ENCODE results near the gene PLP2. TPM values are rescaled to one million over a fixed set of nuclear protein-coding genes. Genes with fewer than 3 reads are reported as not detected.

Gene PLP2
- polyA plus RNA-seq, 1 donor (not counting 4 experiments of a cell fraction or from before 2014, with no cell fraction given), result 358 TPM

- dilution Hi-C loops (cut with MboI; ENCODE audit: extremely low pct_ligation_motif_present, low sequenced_read_pairs), result no loop called here
- no peak overlapping the region for H3K9ac ChIP-seq (ENCODE audit: control insufficient read depth, extremely low read depth, insufficient read depth, low read length)
- no peak overlapping the region for H3K4me3 ChIP-seq (ENCODE audit: control insufficient read depth in 2 of 3, extremely low read depth in 1 of 3, insufficient read depth in 2 of 3, low read depth in 1 of 3, low read length in 3 of 3)
- H3K27ac ChIP-seq (ENCODE audit: control insufficient read depth, insufficient read depth, low read length), result no peak overlapping the region
- TF ChIP-seq CTCF (optimal IDR thresholded peaks at IDR 0.05 in 1 of 3, IDR thresholded peaks at IDR 0.05 in 1 of 3, conservative IDR thresholded peaks at IDR 0.05 in 1 of 3; ENCODE audit: extremely low read depth in 1 of 3, insufficient read depth in 2 of 3, low read length in 3 of 3) (no peak), EZH2 (IDR thresholded peaks at IDR 0.05; ENCODE audit: low read length) (no peak)
- no peaks in the 10 kb centered on the region for H3K79me2 ChIP-seq (ENCODE audit: control insufficient read depth, insufficient read depth, low read length)
- H3K9me1 ChIP-seq (ENCODE audit: control insufficient read depth, extremely low read depth, insufficient read depth, low read length), result no peaks in the 10 kb centered on the region
- DNase-seq (ENCODE audit: low read depth, low spot score) (no peak), FAIRE-seq (no peak)
- H4K20me1 ChIP-seq (ENCODE audit: control insufficient read depth, extremely low read depth, insufficient read depth, low read length), result no peaks in the 10 kb centered on the region
- no peak overlapping the region for H2AFZ ChIP-seq (ENCODE audit: control insufficient read depth, low read length)
- H3K27me3 ChIP-seq (ENCODE audit: control insufficient read depth, extremely low read depth, insufficient read depth, low read length), result peaks cover 2% of the 10 kb centered on the region
- no peak overlapping the region for H3K4me2 ChIP-seq (ENCODE audit: control insufficient read depth, extremely low read depth, insufficient read depth, low read depth, low read length)
- H3K9me3 ChIP-seq (ENCODE audit: control insufficient read depth, low read depth, low read length), result no peaks in the 10 kb centered on the region
- peaks cover 4% of the 10 kb centered on the region for H3K4me1 ChIP-seq (ENCODE audit: control insufficient read depth, extremely low read depth, insufficient read depth, low read length)
- no peaks in the 10 kb centered on the region for H3K36me3 ChIP-seq (ENCODE audit: control insufficient read depth in 2 of 2, extremely low read depth in 1 of 2, insufficient read depth in 2 of 2, low read length in 2 of 2)
These were observed 31.8 kb downstream of the PLP2 start for GRCh38 chrX:49203536-49203935.

- no peak overlapping the region for H3K4me2 ChIP-seq (ENCODE audit: control insufficient read depth, extremely low read depth, insufficient read depth, low read depth, low read length)
- no peaks in the 10 kb centered on the region for H3K9me1 ChIP-seq (ENCODE audit: control insufficient read depth, extremely low read depth, insufficient read depth, low read length)
- no peak for TF ChIP-seq CTCF (optimal IDR thresholded peaks at IDR 0.05 in 1 of 3, IDR thresholded peaks at IDR 0.05 in 1 of 3, conservative IDR thresholded peaks at IDR 0.05 in 1 of 3; ENCODE audit: extremely low read depth in 1 of 3, insufficient read depth in 2 of 3, low read length in 3 of 3)
- TF ChIP-seq EZH2 (IDR thresholded peaks at IDR 0.05; ENCODE audit: low read length), result no peak
These were observed 32.3 kb downstream of the PLP2 start for GRCh38 chrX:49204017-49204416.

More at GRCh38 chrX:49204017-49204416, 32.3 kb downstream of the PLP2 start:
- FAIRE-seq, result no peak
- Histone ChIP-seq H2AFZ (ENCODE audit: control insufficient read depth, low read length) (no peak overlapping the region), H3K79me2 (ENCODE audit: control insufficient read depth, insufficient read depth, low read length) (no peaks in the 10 kb centered on the region), H3K9ac (ENCODE audit: control insufficient read depth, extremely low read depth, insufficient read depth, low read length) (no peak overlapping the region), H3K4me1 (ENCODE audit: control insufficient read depth, extremely low read depth, insufficient read depth, low read length) (peaks cover 4% of the 10 kb centered on the region), H4K20me1 (ENCODE audit: control insufficient read depth, extremely low read depth, insufficient read depth, low read length) (no peaks in the 10 kb centered on the region), H3K4me3 (ENCODE audit: control insufficient read depth in 2 of 3, extremely low read depth in 1 of 3, insufficient read depth in 2 of 3, low read depth in 1 of 3, low read length in 3 of 3) (no peak overlapping the region), H3K27ac (ENCODE audit: control insufficient read depth, insufficient read depth, low read length) (no peak overlapping the region), H3K36me3 (ENCODE audit: control insufficient read depth in 2 of 2, extremely low read depth in 1 of 2, insufficient read depth in 2 of 2, low read length in 2 of 2) (no peaks in the 10 kb centered on the region), H3K9me3 (ENCODE audit: control insufficient read depth, low read depth, low read length) (no peaks in the 10 kb centered on the region), H3K27me3 (ENCODE audit: control insufficient read depth, extremely low read depth, insufficient read depth, low read length) (no peaks in the 10 kb centered on the region)
- dilution Hi-C loops (cut with MboI; ENCODE audit: extremely low pct_ligation_motif_present, low sequenced_read_pairs), result no loop called here
- no peak for DNase-seq (ENCODE audit: low read depth, low spot score)

All from keratinocyte (primary cell).